ENCODE data around the gene NINL.

The NINL gene

GRCh38 chr20:25464501-25465242, 120.7 kb downstream of the NINL start:
- Histone ChIP-seq H3K4me1 (ENCODE audit: control insufficient read depth, insufficient read depth, low read length) (no peaks in the 10 kb centered on the region), H3K4me2 (ENCODE audit: low read length) (no peak overlapping the region), H3K4me3 (ENCODE audit: low read length) (no peak overlapping the region), H3K36me3 (ENCODE audit: insufficient read depth, low read length) (peaks cover 15% of the 10 kb centered on the region), H3K27me3 (ENCODE audit: control insufficient read depth, insufficient read depth, low read length) (no peaks in the 10 kb centered on the region), H3K9me3 (replicated peaks; ENCODE audit: low read length) (no peaks in the 10 kb centered on the region), H3K9ac (ENCODE audit: low read depth, low read length) (no peak overlapping the region)

DNA sequence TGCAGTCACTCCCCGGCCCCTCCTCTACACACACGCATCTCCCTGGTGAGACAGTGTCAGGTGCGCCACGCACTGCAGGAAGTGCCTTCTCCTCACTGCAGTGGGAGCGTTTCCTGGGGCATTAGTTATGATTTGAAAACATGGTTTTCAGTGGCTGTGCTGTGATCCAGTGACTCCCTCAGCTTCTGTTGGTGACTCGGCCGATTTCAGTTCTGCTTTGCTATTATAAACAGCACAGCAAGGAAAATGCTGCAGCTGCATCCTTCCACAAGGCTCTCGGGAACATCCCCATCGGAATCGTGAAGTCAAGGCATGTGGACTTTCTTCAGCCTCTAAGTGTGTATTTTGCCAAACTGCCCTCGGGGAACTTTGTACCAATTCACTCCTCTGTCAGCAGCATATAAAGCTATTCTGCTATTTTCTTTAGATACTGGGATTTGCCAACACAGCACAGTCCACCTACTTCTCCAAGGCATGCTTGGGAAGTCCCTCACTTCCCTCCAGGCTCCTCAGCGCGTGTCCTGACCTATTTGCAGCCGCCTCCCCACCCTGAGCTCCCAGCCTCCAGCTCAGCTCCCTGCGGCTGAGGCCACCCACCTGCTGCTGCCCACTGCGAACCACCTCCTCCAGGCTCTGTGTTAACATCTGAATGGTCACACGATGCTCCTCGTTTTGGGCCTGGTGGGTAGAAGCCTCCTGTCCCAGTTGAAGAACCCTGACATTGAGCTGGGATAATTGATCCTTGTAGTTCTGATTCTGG, 123.4 kb downstream of the NINL start:
- Histone ChIP-seq H3K4me3 (ENCODE audit: low read length) (no peak overlapping the region), H3K9ac (ENCODE audit: low read depth, low read length) (no peak overlapping the region)

DNA sequence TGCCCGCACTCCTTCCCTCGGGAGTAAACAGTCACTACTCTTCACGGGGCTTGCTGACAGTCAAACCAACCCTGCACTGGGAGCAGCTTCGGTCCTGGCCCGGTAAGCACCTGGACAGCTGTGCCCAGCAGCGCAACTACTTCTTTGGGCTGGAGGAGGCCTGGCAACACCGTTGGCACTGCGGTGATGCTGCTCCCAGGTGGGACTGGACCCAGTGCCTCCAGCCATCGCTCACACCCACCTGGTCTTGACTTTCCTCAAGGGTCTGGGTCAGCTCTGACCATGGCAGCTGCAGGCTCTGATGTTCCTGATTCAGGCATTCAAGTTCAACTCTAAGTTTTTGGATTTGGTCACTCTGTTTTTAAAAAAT, 124.1 kb downstream of the NINL start:
- Histone ChIP-seq H3K9me3 (replicated peaks; ENCODE audit: low read length) (no peaks in the 10 kb centered on the region), H3K4me1 (ENCODE audit: control insufficient read depth, insufficient read depth, low read length) (no peaks in the 10 kb centered on the region), H3K4me2 (ENCODE audit: low read length) (no peak overlapping the region), H3K36me3 (ENCODE audit: insufficient read depth, low read length) (peaks cover 15% of the 10 kb centered on the region), H3K9ac (ENCODE audit: low read depth, low read length) (no peak overlapping the region), H3K27me3 (ENCODE audit: control insufficient read depth, insufficient read depth, low read length) (no peaks in the 10 kb centered on the region), H3K4me3 (ENCODE audit: low read length) (no peak overlapping the region)

More for the DNA sequence above, 123.4 kb downstream of the NINL start:
- Histone ChIP-seq H3K27me3 (ENCODE audit: control insufficient read depth, insufficient read depth, low read length) (no peaks in the 10 kb centered on the region), H3K4me2 (ENCODE audit: low read length) (no peak overlapping the region), H3K4me1 (ENCODE audit: control insufficient read depth, insufficient read depth, low read length) (no peaks in the 10 kb centered on the region), H3K9me3 (replicated peaks; ENCODE audit: low read length) (no peaks in the 10 kb centered on the region), H3K36me3 (ENCODE audit: insufficient read depth, low read length) (peaks cover 15% of the 10 kb centered on the region)

GRCh38 chr20:25460566-25461280, 124.6 kb downstream of the NINL start:
- Histone ChIP-seq H3K36me3 (ENCODE audit: insufficient read depth, low read length) (peaks cover 15% of the 10 kb centered on the region), H3K27me3 (ENCODE audit: control insufficient read depth, insufficient read depth, low read length) (no peaks in the 10 kb centered on the region), H3K4me1 (ENCODE audit: control insufficient read depth, insufficient read depth, low read length) (no peaks in the 10 kb centered on the region), H3K9ac (ENCODE audit: low read depth, low read length) (no peak overlapping the region), H3K4me3 (ENCODE audit: low read length) (no peak overlapping the region), H3K4me2 (ENCODE audit: low read length) (no peak overlapping the region), H3K9me3 (replicated peaks; ENCODE audit: low read length) (no peaks in the 10 kb centered on the region)

GRCh38 chr20:25459916-25460535, 125.3 kb downstream of the NINL start:
- Histone ChIP-seq H3K27me3 (ENCODE audit: control insufficient read depth, insufficient read depth, low read length) (no peaks in the 10 kb centered on the region), H3K4me1 (ENCODE audit: control insufficient read depth, insufficient read depth, low read length) (no peaks in the 10 kb centered on the region), H3K4me3 (ENCODE audit: low read length) (no peak overlapping the region), H3K36me3 (ENCODE audit: insufficient read depth, low read length) (peaks cover 12% of the 10 kb centered on the region), H3K4me2 (ENCODE audit: low read length) (no peak overlapping the region), H3K9ac (ENCODE audit: low read depth, low read length) (no peak overlapping the region), H3K9me3 (replicated peaks; ENCODE audit: low read length) (no peaks in the 10 kb centered on the region)

GRCh38 chr20:25459111-25459830, 126.1 kb downstream of the NINL start:
- Histone ChIP-seq H3K27me3 (ENCODE audit: control insufficient read depth, insufficient read depth, low read length) (no peaks in the 10 kb centered on the region), H3K4me1 (ENCODE audit: control insufficient read depth, insufficient read depth, low read length) (no peaks in the 10 kb centered on the region), H3K4me3 (ENCODE audit: low read length) (no peak overlapping the region), H3K9ac (ENCODE audit: low read depth, low read length) (no peak overlapping the region), H3K36me3 (ENCODE audit: insufficient read depth, low read length) (peaks cover 8% of the 10 kb centered on the region), H3K4me2 (ENCODE audit: low read length) (no peak overlapping the region), H3K9me3 (replicated peaks; ENCODE audit: low read length) (no peaks in the 10 kb centered on the region)

DNA sequence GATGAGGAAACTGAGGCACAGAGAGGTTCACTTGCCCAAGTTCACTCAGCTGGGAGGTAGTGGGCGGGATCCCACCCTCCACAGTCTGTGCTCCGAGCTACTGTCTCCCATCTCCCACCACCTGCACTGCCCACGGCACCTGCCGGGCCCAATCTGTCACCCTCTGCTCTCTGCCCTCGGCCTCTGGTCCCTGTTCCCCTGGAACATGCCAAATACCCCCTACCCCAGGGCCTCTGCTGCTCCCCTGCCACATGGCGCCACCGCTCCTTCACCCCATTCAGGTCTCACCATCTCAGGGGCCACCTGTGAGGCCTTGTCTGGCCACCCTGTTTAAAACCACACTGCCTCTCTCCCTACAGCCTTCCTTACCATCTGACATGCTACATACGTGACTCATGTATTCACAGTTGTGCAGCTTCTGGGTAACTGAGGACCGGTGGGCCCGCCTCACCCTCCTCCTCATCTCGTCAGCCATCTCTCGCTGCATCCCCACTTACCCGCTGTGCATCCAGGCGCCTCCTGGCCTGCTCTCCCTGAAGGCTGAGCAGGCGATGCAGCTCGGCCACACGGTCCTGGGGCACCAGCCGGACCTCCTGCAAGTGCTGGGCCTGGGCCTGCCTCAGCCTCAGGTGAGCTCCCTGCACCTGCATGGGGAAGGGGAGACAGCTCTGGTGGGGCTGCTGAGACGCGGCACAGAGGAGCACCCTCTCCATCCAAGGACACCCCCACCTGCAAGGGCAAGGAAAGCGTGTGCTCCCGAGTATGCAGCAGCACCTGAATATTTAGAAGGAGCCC, 127.2 kb downstream of the NINL start:
- no peak overlapping the region for H3K4me3 ChIP-seq (ENCODE audit: low read length)
- no peak overlapping the region for H3K4me2 ChIP-seq (ENCODE audit: low read length)
- no peaks in the 10 kb centered on the region for H3K9me3 ChIP-seq (replicated peaks; ENCODE audit: low read length)
- no peaks in the 10 kb centered on the region for H3K27me3 ChIP-seq (ENCODE audit: control insufficient read depth, insufficient read depth, low read length)
- H3K36me3 ChIP-seq (ENCODE audit: insufficient read depth, low read length) = peaks cover 5% of the 10 kb centered on the region
- H3K4me1 ChIP-seq (ENCODE audit: control insufficient read depth, insufficient read depth, low read length) = no peaks in the 10 kb centered on the region
- no peak overlapping the region for H3K9ac ChIP-seq (ENCODE audit: low read depth, low read length)

DNA sequence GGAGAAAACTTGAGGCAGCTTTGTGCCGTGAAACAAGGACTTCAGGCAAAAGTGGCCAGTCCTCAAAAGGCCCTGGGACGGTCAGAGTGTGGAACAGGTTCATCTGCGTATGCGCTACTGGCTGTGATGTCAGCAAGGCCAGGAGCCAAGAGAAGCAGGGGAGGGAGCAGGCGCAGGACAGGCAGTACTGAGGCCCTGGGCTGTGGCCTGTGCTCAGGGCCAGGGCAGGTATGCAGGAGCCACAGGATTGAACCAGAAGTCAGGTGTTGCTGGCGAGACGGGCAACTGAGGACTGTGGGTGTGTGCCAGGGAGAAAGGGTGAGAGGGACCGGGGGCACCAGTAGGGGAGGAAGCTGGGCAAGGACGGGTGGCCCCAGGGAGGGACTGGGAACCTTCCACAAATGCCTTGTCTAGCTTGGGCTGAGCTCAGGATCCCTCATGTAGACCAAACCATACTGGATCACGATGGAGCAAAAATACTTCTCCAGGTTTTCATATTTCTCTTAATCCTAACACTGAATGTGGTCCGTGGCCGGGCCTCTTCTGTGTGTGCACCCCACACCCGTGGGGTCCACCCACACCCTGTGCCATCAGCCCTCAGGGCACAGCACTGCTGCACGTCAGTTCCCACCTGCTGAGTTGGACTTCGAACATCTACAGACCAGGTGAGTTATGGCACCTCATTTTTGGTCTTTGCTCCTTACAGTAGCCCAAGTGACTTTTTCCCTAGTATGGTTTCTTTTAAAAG, 131.0 kb downstream of the NINL start:
- no peak overlapping the region for H3K4me2 ChIP-seq (ENCODE audit: low read length)
- H3K4me1 ChIP-seq (ENCODE audit: control insufficient read depth, insufficient read depth, low read length) = no peaks in the 10 kb centered on the region
- no peak overlapping the region for H3K9ac ChIP-seq (ENCODE audit: low read depth, low read length)
- peaks cover 8% of the 10 kb centered on the region for H3K36me3 ChIP-seq (ENCODE audit: insufficient read depth, low read length)
- no peaks in the 10 kb centered on the region for H3K9me3 ChIP-seq (replicated peaks; ENCODE audit: low read length)
- H3K27me3 ChIP-seq (ENCODE audit: control insufficient read depth, insufficient read depth, low read length) = no peaks in the 10 kb centered on the region
- H3K4me3 ChIP-seq (ENCODE audit: low read length) = no peak overlapping the region

GRCh38 chr20:25453035-25453810, 132.1 kb downstream of the NINL start:
- H3K4me2 ChIP-seq (ENCODE audit: low read length) = no peak overlapping the region
- H3K27me3 ChIP-seq (ENCODE audit: control insufficient read depth, insufficient read depth, low read length) = no peaks in the 10 kb centered on the region
- H3K4me1 ChIP-seq (ENCODE audit: control insufficient read depth, insufficient read depth, low read length) = no peaks in the 10 kb centered on the region
- H3K36me3 ChIP-seq (ENCODE audit: insufficient read depth, low read length) = peaks cover 8% of the 10 kb centered on the region
- H3K4me3 ChIP-seq (ENCODE audit: low read length) = no peak overlapping the region
- H3K9me3 ChIP-seq (replicated peaks; ENCODE audit: low read length) = no peaks in the 10 kb centered on the region
- H3K9ac ChIP-seq (ENCODE audit: low read depth, low read length) = no peak overlapping the region

Data from skeletal muscle satellite cell (primary cell).